H1 (cell line): ENCODE measurements around the gene HSD17B1. TPM values are rescaled to one million over a fixed set of nuclear protein-coding genes. Genes with fewer than 3 reads are reported as not detected.

Source experiments
- BACH1 ChIP-seq: IDR thresholded peaks from 2 replicates; pipeline ENCODE4 v1.6.1; 2012; ENCODE audit warnings: low read length, improper control_type of control experiment
- BRCA1 ChIP-seq: IDR thresholded peaks from 2 replicates; pipeline ENCODE4 v1.6.1; 2012; ENCODE audit warnings: low read depth, low read length, improper control_type of control experiment
- CEBPB ChIP-seq: IDR thresholded peaks from 2 replicates; pipeline ENCODE4 v1.6.1; 2012; ENCODE audit warnings: low read depth, low read length
- CREB1 ChIP-seq: IDR thresholded peaks from 2 replicates; pipeline ENCODE4 v1.6.1; 2012; ENCODE audit warnings: inconsistent platforms
- EP300 ChIP-seq, 2 experiments: IDR thresholded peaks; 1 replicate in 1 of 2; 2 replicates in 1 of 2; pipeline ENCODE4 v1.6.1; 2011 to 2012; ENCODE audit warnings: low read depth in 2 of 2, low read length in 2 of 2, mild to moderate bottlenecking in 2 of 2, borderline replicate concordance in 1 of 2, inconsistent platforms in 1 of 2, moderate library complexity in 1 of 2
- EZH2 ChIP-seq: fragments of 200-600 bp; sonication (generic); IDR thresholded peaks from 2 replicates; pipeline ENCODE4 v1.7.1; 2012; ENCODE audit warnings: low read depth, mild to moderate bottlenecking, moderate library complexity, low read length, inconsistent platforms; ENCODE audit not compliant: severe bottlenecking
- HDAC6 ChIP-seq: IDR thresholded peaks from one replicate; pipeline ENCODE4 v1.7.1; 2012; ENCODE audit warnings: low read depth, mild to moderate bottlenecking, inconsistent platforms, low read length, moderate library complexity
- KDM1A ChIP-seq: fragments of 200-600, 300-600 bp; sonication (generic); IDR thresholded peaks from 2 replicates; pipeline ENCODE4 v1.7.1; 2016; ENCODE audit warnings: mild to moderate bottlenecking, low read length, borderline replicate concordance
- KDM5A ChIP-seq: fragments of 200-600 bp; IDR thresholded peaks from 2 replicates; pipeline ENCODE4 v1.7.1; 2012; ENCODE audit warnings: mild to moderate bottlenecking, low read length, inconsistent platforms, mixed read lengths
- POLR2AphosphoS5 ChIP-seq: IDR thresholded peaks from 2 replicates; pipeline ENCODE4 v1.6.1; 2011; ENCODE audit warnings: low read depth, low read length
- RAD21 ChIP-seq, 2 experiments: IDR thresholded peaks in 1 of 2; conservative IDR thresholded peaks in 1 of 2; 2 replicates each; pipeline ENCODE4 v1.6.1; 2011; ENCODE audit warnings: low read depth in 2 of 2, low read length in 2 of 2, improper control_type of control experiment in 1 of 2, inconsistent platforms in 1 of 2, mild to moderate bottlenecking in 1 of 2, moderate library complexity in 1 of 2
- RXRA ChIP-seq: IDR thresholded peaks from 2 replicates; pipeline ENCODE4 v1.6.1; 2011; ENCODE audit warnings: low read depth, mild to moderate bottlenecking, low read length, moderate library complexity; ENCODE audit not compliant: insufficient read depth
- SAP30 ChIP-seq: fragments of 300-600 bp; sonication (generic); IDR thresholded peaks from 2 replicates; pipeline ENCODE4 v1.7.1; 2012; ENCODE audit warnings: low read length, moderate library complexity, mild to moderate bottlenecking, inconsistent platforms; ENCODE audit not compliant: insufficient read depth, insufficient replicate concordance
- SIX5 ChIP-seq: IDR thresholded peaks from 2 replicates; pipeline ENCODE4 v1.6.1; 2011; ENCODE audit warnings: mild to moderate bottlenecking, low read depth, low read length
- SP1 ChIP-seq: IDR thresholded peaks from 2 replicates; pipeline ENCODE4 v1.6.1; 2011; ENCODE audit warnings: low read depth, low read length
- SRF ChIP-seq: IDR thresholded peaks from 2 replicates; pipeline ENCODE4 v1.6.1; 2011; ENCODE audit warnings: mild to moderate bottlenecking, low read depth, low read length, moderate library complexity
- TCF12 ChIP-seq: IDR thresholded peaks from 2 replicates; pipeline ENCODE4 v1.6.1; 2011; ENCODE audit warnings: low read depth, mild to moderate bottlenecking, low read length
- polyA plus RNA-seq, 7 experiments: library from polyadenylated mRNA; depleted of rRNA in 3 of 7; stranded (reverse) in 5 of 7; unstranded in 2 of 7; fragments of >200 nt in 5 of 7; fragments of 200-250 nt in 2 of 7; gene quantifications; 1 replicate in 5 of 7; 2 replicates in 1 of 7; 4 replicates in 1 of 7; pipeline versions ENCODE4 v1.2.1 to v1.2.3, GENCODE V29; 2011 to 2013; ENCODE audit warnings: missing spikeins in 2 of 7, mixed read lengths in 2 of 7
- total RNA-seq: library from RNA; stranded (reverse); fragmentation: NEBNext Ultra II Directional; extraction: Animal tissue kit (Norgen Biotek cat#: 25700); gene quantifications from 2 replicates; pipeline ENCODE4 v1.2.1, GENCODE V29; 2021
- TF ChIP-seq, protein P1 (sequence below): IDR thresholded peaks from 2 replicates; pipeline ENCODE4 v1.6.1; 2012; ENCODE audit warnings: inconsistent platforms
- TF ChIP-seq, protein P2 (sequence below), 3 experiments: IDR thresholded peaks; 1 replicate in 2 of 3; 2 replicates in 1 of 3; pipeline versions ENCODE4 v1.5.1 to v1.6.1; 2011; ENCODE audit warnings: low read length in 3 of 3, mild to moderate bottlenecking in 3 of 3, inconsistent platforms in 2 of 3, low read depth in 1 of 3, moderate library complexity in 1 of 3; ENCODE audit not compliant: insufficient read depth in 1 of 3; ENCODE audit errors: control extremely low read depth in 1 of 3

Gene HSD17B1
- total and polyA plus RNA-seq, 2 of the 8 experiments (the other 6 are each of a cell fraction or from before 2014, with no cell fraction given), result 0.88 to 1.0 TPM

DNA sequence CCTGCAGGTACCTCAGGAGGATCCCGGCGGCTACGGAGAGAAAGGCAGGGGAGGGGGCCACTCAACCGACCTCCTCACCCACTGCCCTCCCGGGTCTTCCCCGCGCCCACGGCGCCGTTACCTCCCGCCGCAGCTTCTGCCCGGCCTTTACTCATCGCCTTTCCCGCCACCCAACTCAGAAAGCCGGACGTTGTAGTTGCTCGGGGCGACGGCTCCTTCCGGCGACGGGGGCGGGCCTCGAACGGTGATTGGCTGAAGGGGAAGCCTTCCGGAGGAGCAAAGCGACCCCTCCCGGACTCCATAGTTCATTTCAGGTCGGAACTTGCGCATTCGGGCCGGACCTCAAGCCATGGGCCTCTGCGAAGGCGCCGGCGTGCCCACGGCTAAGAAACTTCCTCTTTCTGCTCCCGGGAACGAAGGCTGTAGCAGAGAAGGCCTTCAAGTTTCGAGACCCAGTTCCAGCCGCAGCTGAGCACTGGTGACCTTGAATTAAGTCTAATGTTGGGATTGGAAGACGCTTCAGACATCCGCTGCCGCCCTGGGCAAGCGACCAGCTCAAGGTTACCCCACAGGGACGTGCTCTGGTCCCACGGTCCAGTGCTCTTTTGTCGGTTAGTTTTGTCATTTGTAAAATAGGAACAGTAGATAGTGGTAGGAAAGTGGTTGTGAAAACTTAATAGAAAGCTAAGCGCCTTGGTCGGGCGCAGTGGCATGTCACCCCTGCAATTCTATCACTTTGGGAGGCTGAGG lies 25.0 kb downstream of the HSD17B1 start, which contains the start of gene PSMC3IP (continued):
- TF ChIP-seq CREB1 (peak; percentile 86), EP300 (IDR thresholded peaks at IDR 0.05; ENCODE audit: borderline replicate concordance in 1 of 2, low read depth in 2 of 2, low read length in 2 of 2) (no peak), SRF (0 out of 2 replicates have a peak, but pooled peaks have one; percentile 28), KDM5A (peak; percentile 58; the same call in 1 of the 2 replicates), SIX5 (no peak), BACH1 (no peak), RAD21 (IDR thresholded peaks at IDR 0.05 in 1 of 2, conservative IDR thresholded peaks at IDR 0.05 in 1 of 2; ENCODE audit: low read depth in 2 of 2, low read length in 2 of 2) (peak in 1 of 2 experiments; percentile 18; a peak in 1 of 4 replicates), SAP30 (peak; percentile 28), KDM1A (no peak), HDAC6 (no peak), TCF12 (no peak), RXRA (no peak), POLR2AphosphoS5 (peak; percentile 75), CEBPB (no peak), SP1 (peak; percentile 84), EZH2 (no peak), BRCA1 (no peak)
- TF ChIP-seq, protein P1, sequence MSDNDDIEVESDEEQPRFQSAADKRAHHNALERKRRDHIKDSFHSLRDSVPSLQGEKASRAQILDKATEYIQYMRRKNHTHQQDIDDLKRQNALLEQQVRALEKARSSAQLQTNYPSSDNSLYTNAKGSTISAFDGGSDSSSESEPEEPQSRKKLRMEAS, result peak; percentile 47; the same call in 1 of the 2 replicates
- TF ChIP-seq, protein P2, sequence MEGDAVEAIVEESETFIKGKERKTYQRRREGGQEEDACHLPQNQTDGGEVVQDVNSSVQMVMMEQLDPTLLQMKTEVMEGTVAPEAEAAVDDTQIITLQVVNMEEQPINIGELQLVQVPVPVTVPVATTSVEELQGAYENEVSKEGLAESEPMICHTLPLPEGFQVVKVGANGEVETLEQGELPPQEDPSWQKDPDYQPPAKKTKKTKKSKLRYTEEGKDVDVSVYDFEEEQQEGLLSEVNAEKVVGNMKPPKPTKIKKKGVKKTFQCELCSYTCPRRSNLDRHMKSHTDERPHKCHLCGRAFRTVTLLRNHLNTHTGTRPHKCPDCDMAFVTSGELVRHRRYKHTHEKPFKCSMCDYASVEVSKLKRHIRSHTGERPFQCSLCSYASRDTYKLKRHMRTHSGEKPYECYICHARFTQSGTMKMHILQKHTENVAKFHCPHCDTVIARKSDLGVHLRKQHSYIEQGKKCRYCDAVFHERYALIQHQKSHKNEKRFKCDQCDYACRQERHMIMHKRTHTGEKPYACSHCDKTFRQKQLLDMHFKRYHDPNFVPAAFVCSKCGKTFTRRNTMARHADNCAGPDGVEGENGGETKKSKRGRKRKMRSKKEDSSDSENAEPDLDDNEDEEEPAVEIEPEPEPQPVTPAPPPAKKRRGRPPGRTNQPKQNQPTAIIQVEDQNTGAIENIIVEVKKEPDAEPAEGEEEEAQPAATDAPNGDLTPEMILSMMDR (IDR thresholded peaks at IDR 0.05; ENCODE audit: control extremely low read depth in 1 of 3, insufficient read depth in 1 of 3, low read depth in 1 of 3, low read length in 3 of 3), result peak; percentile 44 to 58 (median 57)
